ENCODE measurements around the gene ROM1. TPM values are rescaled to one million over a fixed set of nuclear protein-coding genes. Genes with fewer than 3 reads are reported as not detected.

Gene ROM1
- total RNA-seq, 1 experiment from 2014 or later = 0.94 TPM

GRCh38 chr11:62601122-62601371 is 12.0 kb upstream of the ROM1 start (continued):
- TF ChIP-seq ZSCAN18 (CRISPR knock-in tag; IDR thresholded peaks at IDR 0.05) (no peak), GTF2I (CRISPR knock-in tag; conservative IDR thresholded peaks at IDR 0.05) (no peak), ERG (CRISPR knock-in tag; IDR thresholded peaks at IDR 0.05) (no peak), ATF6 (CRISPR knock-in tag; IDR thresholded peaks at IDR 0.05) (no peak), CREM (CRISPR knock-in tag; IDR thresholded peaks at IDR 0.05) (no peak), FOXJ3 (CRISPR knock-in tag; IDR thresholded peaks at IDR 0.05; ENCODE audit: borderline replicate concordance) (no peak), E2F4 (CRISPR knock-in tag; IDR thresholded peaks at IDR 0.05; ENCODE audit: borderline replicate concordance, low read depth) (no peak), OVOL2 (CRISPR knock-in tag; IDR thresholded peaks at IDR 0.05; ENCODE audit: borderline replicate concordance) (no peak), EMX1 (CRISPR knock-in tag; IDR thresholded peaks at IDR 0.05) (no peak)

GRCh38 chr11:62601372-62602140 is 11.5 kb upstream of the ROM1 start, which contains the start of gene MTA2:
Gene MTA2, minus strand, starts transcription at chr11:62601865. Its CDS starts 415 bp downstream, at chr11:62601450.
- DNase-seq (ENCODE audit: low spot score) (peak; percentile 99), ATAC-seq (peak; percentile 87)
- peak within 1 kb of the TSS; percentile 91 for H3K4me3 Mint-ChIP-seq
- peak within 1 kb of the TSS; percentile 98 for H3K27ac Mint-ChIP-seq
- POLR2A ChIA-PET = interaction anchor here (0.6 to 3.1 kb wide), 17 partner anchors 10 to 251 kb away, joined by 3 to 53 read pairs (median 4); partner anchors contain the start of genes B3GAT3, BSCL2, C11orf98 and CSKMT
- H3K36me3 Mint-ChIP-seq = peaks cover 40% of the 10 kb centered on the region
- CTCF ChIA-PET = interaction anchor here (0.6 to 8.9 kb wide), 13 partner anchors 9 to 207 kb away, joined by 3 to 74 read pairs (median 5); partner anchors contain the start of genes B3GAT3, EEF1G, EML3 and HNRNPUL2
- peaks cover 26% of the 10 kb centered on the region for H3K27me3 Mint-ChIP-seq (ENCODE audit: low read depth)
- peaks cover 46% of the 10 kb centered on the region for H3K4me1 Mint-ChIP-seq
- no peaks in the 10 kb centered on the region for H3K9me3 Mint-ChIP-seq
- TF ChIP-seq E2F4 (CRISPR knock-in tag; IDR thresholded peaks at IDR 0.05; ENCODE audit: borderline replicate concordance, low read depth) (peak; percentile 77; the same call in 1 of the 2 replicates), CREB1 (CRISPR knock-in tag; IDR thresholded peaks at IDR 0.05) (no peak), FOXP4 (CRISPR knock-in tag; IDR thresholded peaks at IDR 0.05) (peak; percentile 9; the same call in 1 of the 2 replicates), EMX1 (CRISPR knock-in tag; IDR thresholded peaks at IDR 0.05) (no peak; the same call in 1 of the 2 replicates), SP1 (CRISPR knock-in tag; conservative IDR thresholded peaks at IDR 0.05) (peak; percentile 75), HMGXB4 (CRISPR knock-in tag; IDR thresholded peaks at IDR 0.05) (peak; percentile 77; the same call in 1 of the 2 replicates), STAT6 (CRISPR knock-in tag; conservative IDR thresholded peaks at IDR 0.05; ENCODE audit: low read depth) (no peak), ATF3 (CRISPR knock-in tag; conservative IDR thresholded peaks at IDR 0.05) (no peak), E2F5 (CRISPR knock-in tag; IDR thresholded peaks at IDR 0.05) (peak; percentile 63), ERG (CRISPR knock-in tag; IDR thresholded peaks at IDR 0.05) (no peak)

Measured in WTC11 (cell line).